HepG2 (cell line): ENCODE results near the gene ABI2. TPM values are rescaled to one million over a fixed set of nuclear protein-coding genes. Genes with fewer than 3 reads are reported as not detected.
A peak's percentile ranks its signal among the peaks of the same experiment; 100 is the strongest.

ENCODE experiments used
- ATRX ChIP-seq: sonication (generic); formaldehyde crosslinking; IDR thresholded peaks from 2 replicates; pipeline ENCODE4 v1.4.0; 2020; ENCODE audit warnings: missing genetic modification reagents, borderline replicate concordance
- CTCF ChIP-seq: sonication (generic); formaldehyde crosslinking; IDR thresholded peaks from 2 replicates; pipeline ENCODE4 v1.5.0; 2020; ENCODE audit warnings: mild to moderate bottlenecking, missing genetic modification reagents, moderate library complexity
- GABPB1 ChIP-seq: IDR thresholded peaks from 2 replicates; pipeline ENCODE4 v1.6.1; 2016; ENCODE audit warnings: mild to moderate bottlenecking, missing genetic modification reagents, moderate library complexity, missing compliant biosample characterization
- MAX ChIP-seq: IDR thresholded peaks from 2 replicates; pipeline ENCODE4 v1.6.1; 2012; ENCODE audit warnings: inconsistent platforms
- NAIF1 ChIP-seq: sonication (generic); formaldehyde crosslinking; IDR thresholded peaks from 2 replicates; pipeline ENCODE4 v1.5.0; 2020; ENCODE audit warnings: mild to moderate bottlenecking, missing genetic modification reagents, borderline replicate concordance
- NR1H2 ChIP-seq: sonication (generic); formaldehyde crosslinking; IDR thresholded peaks from 2 replicates; pipeline ENCODE4 v1.8.1; 2022; ENCODE audit warnings: low read depth, missing genetic modification reagents, borderline replicate concordance
- PITX1 ChIP-seq: sonication (generic); formaldehyde crosslinking; IDR thresholded peaks from 2 replicates; pipeline ENCODE4 v1.5.1; 2020; ENCODE audit warnings: mild to moderate bottlenecking, missing genetic modification reagents
- SMAD3 ChIP-seq: sonication (generic); formaldehyde crosslinking; IDR thresholded peaks from 2 replicates; pipeline ENCODE4 v1.4.0; 2020; ENCODE audit warnings: missing genetic modification reagents
- SRY ChIP-seq: sonication (generic); formaldehyde crosslinking; IDR thresholded peaks from 2 replicates; pipeline ENCODE4 v1.8.0; 2022; ENCODE audit warnings: mild to moderate bottlenecking, missing genetic modification reagents
- TBL1XR1 ChIP-seq: fragments of 150-350 bp; IDR thresholded peaks from 2 replicates; pipeline ENCODE4 v1.6.1; 2014; ENCODE audit warnings: borderline replicate concordance, low read length; ENCODE audit not compliant: partially characterized antibody
- UBTF ChIP-seq: sonication (generic); formaldehyde crosslinking; IDR thresholded peaks from 2 replicates; pipeline ENCODE4 v1.4.0; 2020; ENCODE audit warnings: mild to moderate bottlenecking, missing genetic modification reagents
- ZFP62 ChIP-seq: sonication (generic); formaldehyde crosslinking; IDR thresholded peaks from 2 replicates; pipeline ENCODE4 v1.4.0; 2020; ENCODE audit warnings: missing genetic modification reagents
- ZNF20 ChIP-seq: sonication (generic); formaldehyde crosslinking; IDR thresholded peaks from 2 replicates; pipeline ENCODE4 v1.4.0; 2020; ENCODE audit warnings: mild to moderate bottlenecking, moderate library complexity, missing genetic modification reagents
- ZNF383 ChIP-seq: sonication (generic); formaldehyde crosslinking; IDR thresholded peaks from 2 replicates; pipeline ENCODE4 v1.4.0; 2020; ENCODE audit warnings: missing genetic modification reagents, mild to moderate bottlenecking, borderline replicate concordance
- ZNF558 ChIP-seq: sonication (generic); formaldehyde crosslinking; IDR thresholded peaks from 2 replicates; pipeline ENCODE4 v1.9.0; 2022; ENCODE audit warnings: mild to moderate bottlenecking, missing genetic modification reagents, borderline replicate concordance
- ZNF570 ChIP-seq: sonication (generic); formaldehyde crosslinking; IDR thresholded peaks from 2 replicates; pipeline ENCODE4 v1.4.0; 2020; ENCODE audit warnings: mild to moderate bottlenecking, missing genetic modification reagents, borderline replicate concordance
- ZNF674 ChIP-seq: sonication (generic); formaldehyde crosslinking; IDR thresholded peaks from 2 replicates; pipeline ENCODE4 v1.5.0; 2020; ENCODE audit warnings: low read depth, mild to moderate bottlenecking, missing genetic modification reagents
- ZNF790 ChIP-seq: sonication (generic); formaldehyde crosslinking; IDR thresholded peaks from 2 replicates; pipeline ENCODE4 v1.8.0; 2022; ENCODE audit warnings: missing genetic modification reagents, mild to moderate bottlenecking, borderline replicate concordance
- polyA plus RNA-seq, 8 experiments: library from polyadenylated mRNA; depleted of rRNA in 3 of 8; stranded (reverse) in 7 of 8; unstranded in 1 of 8; fragments of >200 nt; fragmentation: Illumina TruSeq in 4 of 8; extraction: Trizol in 4 of 8; gene quantifications; 2 replicates each; pipeline versions ENCODE4 v1.2.1 to v1.2.3, GENCODE V29; 2011 to 2016; ENCODE audit warnings: low read depth in 4 of 8, missing spikeins in 1 of 8, mixed read lengths in 1 of 8; ENCODE audit not compliant: insufficient read depth in 1 of 8
- total RNA-seq, 5 experiments: library from RNA; depleted of rRNA; stranded (reverse); fragments of >200 nt; fragmentation: Illumina TruSeq; extraction: Trizol; gene quantifications; 2 replicates each; pipeline ENCODE4 v1.2.3, GENCODE V29; 2016; ENCODE audit warnings: low read depth in 1 of 5
- TF ChIP-seq, protein P1 (sequence below): sonication (generic); formaldehyde crosslinking; IDR thresholded peaks from 2 replicates; pipeline ENCODE4 v1.4.0; 2020; ENCODE audit warnings: missing genetic modification reagents, borderline replicate concordance

Gene ABI2
- total and polyA plus RNA-seq, 2 of the 13 experiments (the other 11 are each of a cell fraction or from before 2014, with no cell fraction given), result 28.4 to 32.4 TPM

DNA sequence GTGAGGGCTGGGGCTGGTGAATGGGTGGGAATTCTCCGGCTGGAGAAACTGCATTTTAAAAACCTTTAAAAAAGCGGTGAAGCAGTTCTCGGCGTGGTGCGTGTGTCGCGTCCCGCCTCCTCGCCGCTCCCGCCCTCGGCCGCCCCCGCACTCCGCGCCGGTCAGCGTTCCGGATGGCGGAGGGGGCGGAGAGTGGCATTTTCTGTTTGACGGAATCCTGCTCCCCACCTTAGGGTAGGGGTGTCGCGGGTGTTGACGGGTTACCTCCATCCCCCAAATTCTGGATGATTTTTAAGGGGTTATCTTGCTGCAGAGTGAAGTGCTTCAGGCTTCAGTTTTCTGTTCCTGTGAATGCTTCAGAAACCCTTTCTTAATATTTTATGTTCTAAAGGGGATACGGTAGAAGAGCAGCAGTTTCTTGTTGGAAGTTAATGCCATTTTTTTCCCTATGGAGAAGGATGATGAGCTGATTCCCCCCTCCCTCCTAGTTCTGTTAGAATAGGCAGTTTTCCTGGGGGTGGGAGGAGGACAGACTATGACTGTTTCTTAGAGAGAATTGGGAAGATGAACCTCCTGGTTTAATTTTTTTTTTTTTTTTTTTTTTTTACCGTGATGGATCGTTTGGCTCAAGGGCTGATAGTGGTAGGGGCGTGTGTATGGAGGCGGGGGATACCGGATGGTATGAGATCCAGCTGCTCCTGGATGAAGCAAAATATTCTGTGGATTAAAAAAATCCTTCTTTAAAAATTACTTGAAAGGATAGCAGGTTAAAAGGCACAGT, 756 bp downstream of the ABI2 start (continued):
- TF ChIP-seq, protein P1, sequence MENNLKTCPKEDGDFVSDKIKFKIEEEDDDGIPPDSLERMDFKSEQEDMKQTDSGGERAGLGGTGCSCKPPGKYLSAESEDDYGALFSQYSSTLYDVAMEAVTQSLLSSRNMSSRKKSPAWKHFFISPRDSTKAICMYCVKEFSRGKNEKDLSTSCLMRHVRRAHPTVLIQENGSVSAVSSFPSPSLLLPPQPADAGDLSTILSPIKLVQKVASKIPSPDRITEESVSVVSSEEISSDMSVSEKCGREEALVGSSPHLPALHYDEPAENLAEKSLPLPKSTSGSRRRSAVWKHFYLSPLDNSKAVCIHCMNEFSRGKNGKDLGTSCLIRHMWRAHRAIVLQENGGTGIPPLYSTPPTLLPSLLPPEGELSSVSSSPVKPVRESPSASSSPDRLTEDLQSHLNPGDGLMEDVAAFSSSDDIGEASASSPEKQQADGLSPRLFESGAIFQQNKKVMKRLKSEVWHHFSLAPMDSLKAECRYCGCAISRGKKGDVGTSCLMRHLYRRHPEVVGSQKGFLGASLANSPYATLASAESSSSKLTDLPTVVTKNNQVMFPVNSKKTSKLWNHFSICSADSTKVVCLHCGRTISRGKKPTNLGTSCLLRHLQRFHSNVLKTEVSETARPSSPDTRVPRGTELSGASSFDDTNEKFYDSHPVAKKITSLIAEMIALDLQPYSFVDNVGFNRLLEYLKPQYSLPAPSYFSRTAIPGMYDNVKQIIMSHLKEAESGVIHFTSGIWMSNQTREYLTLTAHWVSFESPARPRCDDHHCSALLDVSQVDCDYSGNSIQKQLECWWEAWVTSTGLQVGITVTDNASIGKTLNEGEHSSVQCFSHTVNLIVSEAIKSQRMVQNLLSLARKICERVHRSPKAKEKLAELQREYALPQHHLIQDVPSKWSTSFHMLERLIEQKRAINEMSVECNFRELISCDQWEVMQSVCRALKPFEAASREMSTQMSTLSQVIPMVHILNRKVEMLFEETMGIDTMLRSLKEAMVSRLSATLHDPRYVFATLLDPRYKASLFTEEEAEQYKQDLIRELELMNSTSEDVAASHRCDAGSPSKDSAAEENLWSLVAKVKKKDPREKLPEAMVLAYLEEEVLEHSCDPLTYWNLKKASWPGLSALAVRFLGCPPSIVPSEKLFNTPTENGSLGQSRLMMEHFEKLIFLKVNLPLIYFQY, result no peak
- no peak for TF ChIP-seq UBTF
- 0 out of 2 replicates have a peak, but pooled peaks have one; percentile 4 for TF ChIP-seq ZNF558
- no peak for TF ChIP-seq ZNF383 (CRISPR knock-in tag)
- TF ChIP-seq TBL1XR1, result no peak
- TF ChIP-seq ATRX (CRISPR knock-in tag), result no peak
- TF ChIP-seq NR1H2 (CRISPR knock-in tag), result no peak
- no peak for TF ChIP-seq ZNF674
- TF ChIP-seq NAIF1, result no peak
- TF ChIP-seq SRY (CRISPR knock-in tag), result peak; percentile 68; the same call in 1 of the 2 replicates
- no peak for TF ChIP-seq ZFP62
- TF ChIP-seq PITX1, result no peak
- TF ChIP-seq MAX, result no peak; the same call in 1 of the 2 replicates
- no peak for TF ChIP-seq CTCF (CRISPR knock-in tag)
- TF ChIP-seq GABPB1 (CRISPR knock-in tag), result 0 out of 2 replicates have a peak, but pooled peaks have one; percentile 10
- no peak for TF ChIP-seq ZNF790
- no peak for TF ChIP-seq ZNF20 (CRISPR knock-in tag)
- no peak for TF ChIP-seq SMAD3 (CRISPR knock-in tag)
- TF ChIP-seq ZNF570 (CRISPR knock-in tag), result no peak
